ENCODE measurements around the gene ACKR3. TPM values are rescaled to one million over a fixed set of nuclear protein-coding genes. Genes with fewer than 3 reads are reported as not detected.

ACKR3 gene
- total RNA-seq, 2 experiments from 2014 or later, result 0.46 to 2.1 TPM

DNA sequence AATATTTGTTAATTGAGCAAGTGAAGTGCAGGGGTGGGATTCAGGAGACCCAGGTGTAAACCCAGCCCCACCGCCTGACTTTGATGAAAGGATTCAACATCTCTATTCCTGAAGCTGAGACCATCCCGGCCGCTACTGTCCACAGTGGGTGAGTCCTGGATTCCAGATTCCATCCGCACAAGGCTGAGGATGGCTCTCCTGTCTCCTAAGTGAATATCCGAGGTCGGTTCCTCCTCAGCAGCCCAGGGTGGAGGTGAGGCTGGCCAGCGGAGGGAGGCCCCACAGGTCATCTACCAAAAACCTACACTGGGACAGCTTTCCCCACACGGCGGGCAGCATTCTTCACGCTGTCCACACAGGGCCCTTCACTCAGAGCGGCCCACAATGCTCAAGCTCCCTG lies 57.6 kb downstream of the ACKR3 start:
- no peak overlapping the region for H3K27ac ChIP-seq (ENCODE audit: low read depth, low read length, poor library complexity, severe bottlenecking)
- POLR2A ChIA-PET, result no interaction called here
- no peaks in the 10 kb centered on the region for H3K79me2 ChIP-seq (ENCODE audit: insufficient read depth, low read depth, low read length)
- H3K4me1 ChIP-seq (ENCODE audit: insufficient read depth, low read length, poor library complexity, severe bottlenecking), result no peaks in the 10 kb centered on the region
- H3K9me3 ChIP-seq (ENCODE audit: low read length), result no peaks in the 10 kb centered on the region
- H2AFZ ChIP-seq (ENCODE audit: low read length), result no peak overlapping the region
- H3K4me2 ChIP-seq (ENCODE audit: low read length), result no peak overlapping the region
- no peaks in the 10 kb centered on the region for H4K20me1 ChIP-seq (ENCODE audit: insufficient read depth, low read length)
- H3K4me3 ChIP-seq (ENCODE audit: low read depth, low read length, poor library complexity, severe bottlenecking), result no peak overlapping the region
- no peaks in the 10 kb centered on the region for H3K9me2 ChIP-seq (ENCODE audit: insufficient read depth, low read length)
- intact Hi-C loops (cut with micrococcal nuclease; ENCODE audit: unreplicated experiment), result no loop called here
- CTCF ChIA-PET (ENCODE audit: unreplicated experiment), result no interaction called here
- no peak for DNase-seq (ENCODE audit: low spot score)
- TF ChIP-seq, protein P1, sequence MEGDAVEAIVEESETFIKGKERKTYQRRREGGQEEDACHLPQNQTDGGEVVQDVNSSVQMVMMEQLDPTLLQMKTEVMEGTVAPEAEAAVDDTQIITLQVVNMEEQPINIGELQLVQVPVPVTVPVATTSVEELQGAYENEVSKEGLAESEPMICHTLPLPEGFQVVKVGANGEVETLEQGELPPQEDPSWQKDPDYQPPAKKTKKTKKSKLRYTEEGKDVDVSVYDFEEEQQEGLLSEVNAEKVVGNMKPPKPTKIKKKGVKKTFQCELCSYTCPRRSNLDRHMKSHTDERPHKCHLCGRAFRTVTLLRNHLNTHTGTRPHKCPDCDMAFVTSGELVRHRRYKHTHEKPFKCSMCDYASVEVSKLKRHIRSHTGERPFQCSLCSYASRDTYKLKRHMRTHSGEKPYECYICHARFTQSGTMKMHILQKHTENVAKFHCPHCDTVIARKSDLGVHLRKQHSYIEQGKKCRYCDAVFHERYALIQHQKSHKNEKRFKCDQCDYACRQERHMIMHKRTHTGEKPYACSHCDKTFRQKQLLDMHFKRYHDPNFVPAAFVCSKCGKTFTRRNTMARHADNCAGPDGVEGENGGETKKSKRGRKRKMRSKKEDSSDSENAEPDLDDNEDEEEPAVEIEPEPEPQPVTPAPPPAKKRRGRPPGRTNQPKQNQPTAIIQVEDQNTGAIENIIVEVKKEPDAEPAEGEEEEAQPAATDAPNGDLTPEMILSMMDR (conservative IDR thresholded peaks at IDR 0.05; ENCODE audit: low read length), result no peak
- no peak for TF ChIP-seq EZH2phosphoT487 (IDR thresholded peaks at IDR 0.05; ENCODE audit: borderline replicate concordance, low read depth, low read length)
- no TSS peak for BruUV-seq (replicated peaks)
- no peaks in the 10 kb centered on the region for H3K36me3 ChIP-seq (ENCODE audit: insufficient read depth, low read length)

DNA sequence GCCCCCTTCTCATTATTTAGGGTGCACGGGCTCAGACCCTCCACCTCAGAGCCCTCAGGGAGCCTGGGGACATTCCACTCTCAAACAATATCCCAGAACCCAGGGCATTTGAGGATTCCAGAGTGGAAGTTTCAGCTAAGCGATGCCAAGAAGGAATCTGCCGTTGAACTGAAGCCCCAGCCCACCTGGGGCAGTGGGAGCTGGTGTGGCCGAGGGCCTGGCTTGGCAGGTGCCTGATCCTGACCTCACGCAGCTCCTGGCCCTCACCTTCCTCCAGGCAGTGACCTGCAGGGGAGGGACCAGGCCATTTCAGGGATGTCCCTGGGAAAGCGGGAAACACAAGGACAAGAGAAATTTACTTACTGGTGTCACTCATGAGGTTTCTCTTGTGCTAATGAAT lies 58.2 kb downstream of the ACKR3 start:
- H3K27ac ChIP-seq (ENCODE audit: low read depth, low read length, poor library complexity, severe bottlenecking), result no peak overlapping the region

DNA sequence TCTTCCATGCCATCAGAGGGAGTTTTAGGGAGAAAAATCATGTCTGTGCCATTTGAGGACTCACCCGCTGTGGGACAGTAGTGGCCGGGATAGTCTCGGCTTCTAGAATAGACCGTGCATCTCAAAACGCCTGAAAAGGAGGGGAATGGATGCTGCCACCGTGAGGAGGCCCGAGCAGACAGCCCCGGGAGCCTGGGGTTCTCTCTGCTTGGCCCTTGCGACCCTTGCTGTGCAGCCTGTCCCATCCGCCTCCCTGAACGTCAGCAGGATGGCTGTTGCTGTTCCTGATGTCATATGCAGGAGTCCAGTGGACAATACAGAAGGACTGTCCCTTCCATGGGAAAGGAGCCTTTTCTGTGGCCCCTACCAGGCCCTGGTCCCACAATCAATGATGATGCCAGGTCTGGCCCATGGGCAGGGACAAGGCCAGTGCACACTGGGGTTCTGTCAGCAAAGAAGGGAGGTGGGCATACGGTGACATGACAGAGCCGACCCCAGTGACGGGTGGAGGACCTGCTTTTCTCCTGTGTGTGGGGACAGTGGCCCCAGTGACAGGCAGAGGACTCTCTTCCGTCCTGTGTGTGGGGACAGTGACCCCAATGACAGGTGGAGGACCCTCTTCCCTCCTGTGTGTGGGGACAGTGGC lies 58.8 kb downstream of the ACKR3 start:
- Histone ChIP-seq H3K27ac (ENCODE audit: low read depth, low read length, poor library complexity, severe bottlenecking) (no peak overlapping the region), H3K4me3 (ENCODE audit: low read depth, low read length, poor library complexity, severe bottlenecking) (no peak overlapping the region), H3K4me2 (ENCODE audit: low read length) (no peak overlapping the region), H3K9me2 (ENCODE audit: insufficient read depth, low read length) (no peaks in the 10 kb centered on the region), H3K79me2 (ENCODE audit: insufficient read depth, low read depth, low read length) (no peaks in the 10 kb centered on the region), H3K36me3 (ENCODE audit: insufficient read depth, low read length) (no peaks in the 10 kb centered on the region), H4K20me1 (ENCODE audit: insufficient read depth, low read length) (no peaks in the 10 kb centered on the region), H2AFZ (ENCODE audit: low read length) (no peak overlapping the region), H3K9me3 (ENCODE audit: low read length) (no peaks in the 10 kb centered on the region), H3K4me1 (ENCODE audit: insufficient read depth, low read length, poor library complexity, severe bottlenecking) (no peaks in the 10 kb centered on the region)
- intact Hi-C loops (cut with micrococcal nuclease; ENCODE audit: unreplicated experiment), result no loop called here
- TF ChIP-seq EZH2phosphoT487 (IDR thresholded peaks at IDR 0.05; ENCODE audit: borderline replicate concordance, low read depth, low read length), result no peak
- TF ChIP-seq, protein P1 (conservative IDR thresholded peaks at IDR 0.05; ENCODE audit: low read length), result no peak
- DNase-seq (ENCODE audit: low spot score), result no peak
- ChIA-PET POLR2A (no interaction called here), CTCF (ENCODE audit: unreplicated experiment) (no interaction called here)
- no TSS peak for BruUV-seq (replicated peaks)

More for the DNA sequence above, 58.2 kb downstream of the ACKR3 start:
- no peaks in the 10 kb centered on the region for H4K20me1 ChIP-seq (ENCODE audit: insufficient read depth, low read length)
- TF ChIP-seq, protein P1 (conservative IDR thresholded peaks at IDR 0.05; ENCODE audit: low read length), result no peak
- no peak for TF ChIP-seq EZH2phosphoT487 (IDR thresholded peaks at IDR 0.05; ENCODE audit: borderline replicate concordance, low read depth, low read length)
- H3K9me2 ChIP-seq (ENCODE audit: insufficient read depth, low read length), result no peaks in the 10 kb centered on the region
- DNase-seq (ENCODE audit: low spot score), result no peak
- no peaks in the 10 kb centered on the region for H3K36me3 ChIP-seq (ENCODE audit: insufficient read depth, low read length)
- H3K4me2 ChIP-seq (ENCODE audit: low read length), result no peak overlapping the region
- H3K9me3 ChIP-seq (ENCODE audit: low read length), result no peaks in the 10 kb centered on the region
- no TSS peak for BruUV-seq (replicated peaks)
- intact Hi-C loops (cut with micrococcal nuclease; ENCODE audit: unreplicated experiment), result no loop called here
- ChIA-PET CTCF (ENCODE audit: unreplicated experiment) (no interaction called here), POLR2A (no interaction called here)
- H3K4me1 ChIP-seq (ENCODE audit: insufficient read depth, low read length, poor library complexity, severe bottlenecking), result no peaks in the 10 kb centered on the region
- H2AFZ ChIP-seq (ENCODE audit: low read length), result no peak overlapping the region
- H3K79me2 ChIP-seq (ENCODE audit: insufficient read depth, low read depth, low read length), result no peaks in the 10 kb centered on the region
- no peak overlapping the region for H3K4me3 ChIP-seq (ENCODE audit: low read depth, low read length, poor library complexity, severe bottlenecking)
